Activated CD8-positive, alpha-beta memory T cell treated with anti-CD3 and anti-CD28 coated beads, Interleukin-2, amount 50 U/mL, for 1 hour (primary cell): ENCODE measurements around the gene NCKAP5.

Experiments
- DNase-seq: peaks from one replicate; pipeline ENCODE4 v3.0.0-alpha.2; 2020; ENCODE audit errors: extremely low read depth

Gene NCKAP5

DNA sequence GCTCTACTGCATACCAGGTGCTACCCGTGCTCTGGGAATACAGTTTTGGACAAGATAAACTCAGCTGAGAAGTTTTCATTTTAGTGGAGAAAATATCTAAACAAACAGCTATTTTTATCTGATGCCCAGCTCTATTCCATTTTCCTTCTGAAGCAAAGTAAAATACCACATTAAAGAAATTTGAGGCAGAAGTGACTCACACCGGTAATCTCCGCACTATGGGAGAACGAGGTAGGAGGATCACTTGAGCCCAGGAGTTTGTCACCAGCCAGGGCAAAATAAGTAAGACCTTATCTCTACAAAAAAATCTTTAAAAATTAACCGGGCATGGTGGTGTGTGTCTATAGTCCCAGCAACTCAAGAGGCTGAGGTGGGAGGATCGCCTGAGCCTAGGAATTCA is 482.1 kb downstream of the NCKAP5 start:
- DNase-seq: no peak

DNA sequence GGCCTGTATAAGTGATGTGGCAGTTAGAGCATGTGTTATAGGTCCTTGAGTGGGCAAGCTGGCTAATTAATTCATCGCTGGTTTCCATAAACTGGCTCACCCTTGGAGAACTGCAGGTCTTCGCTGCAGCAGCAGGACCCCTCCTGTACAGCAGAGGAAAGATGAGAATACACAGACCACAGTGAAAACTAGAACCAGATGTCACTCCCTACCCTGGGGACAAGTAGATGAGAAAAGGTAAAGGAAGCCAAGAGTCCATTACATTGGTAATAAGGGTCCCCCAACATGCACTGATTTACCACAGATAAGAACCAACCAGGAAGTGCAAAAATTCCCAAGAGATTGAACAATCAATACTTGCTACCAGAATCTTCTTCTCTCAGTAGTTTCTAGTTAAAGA is 482.6 kb downstream of the NCKAP5 start:
- no peak for DNase-seq

DNA sequence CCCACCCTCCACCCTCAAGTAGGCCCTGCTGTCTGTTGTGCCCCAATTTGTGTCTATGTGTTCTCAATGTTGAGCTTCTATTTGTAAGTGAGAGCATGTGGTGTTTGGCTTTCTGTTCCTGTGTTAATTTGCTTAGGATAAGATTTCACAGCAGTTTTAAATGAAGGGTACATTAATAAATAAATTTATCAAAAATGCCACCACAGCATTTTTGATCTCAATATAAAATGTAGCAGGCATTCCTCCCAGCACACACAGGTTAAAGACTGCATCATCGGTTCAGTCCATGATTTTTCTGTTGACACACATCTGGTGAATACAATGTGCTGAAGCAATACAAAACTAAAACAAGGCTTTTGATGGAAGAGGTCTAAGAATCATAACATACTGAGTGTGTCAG is 486.2 kb downstream of the NCKAP5 start:
- no peak for DNase-seq

DNA sequence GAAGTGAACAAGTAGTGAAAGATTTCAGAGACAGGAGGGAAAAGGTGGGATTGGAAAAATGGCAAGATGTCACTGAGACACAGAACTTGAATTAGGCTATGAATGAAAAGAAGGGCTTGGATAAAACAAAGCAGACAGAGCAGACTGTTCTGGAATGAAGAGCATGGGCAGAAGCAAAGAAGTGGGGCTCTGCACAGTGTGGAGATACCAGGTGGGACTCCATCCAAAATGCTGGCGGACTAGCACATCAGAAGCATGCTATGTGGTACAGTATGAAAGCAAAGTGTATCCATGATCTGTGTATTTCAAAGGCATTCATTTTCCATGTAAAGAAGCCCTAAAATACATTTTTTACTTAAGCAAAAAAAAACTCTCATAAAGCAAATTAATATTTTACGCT is 487.4 kb downstream of the NCKAP5 start:
- no peak for DNase-seq

DNA sequence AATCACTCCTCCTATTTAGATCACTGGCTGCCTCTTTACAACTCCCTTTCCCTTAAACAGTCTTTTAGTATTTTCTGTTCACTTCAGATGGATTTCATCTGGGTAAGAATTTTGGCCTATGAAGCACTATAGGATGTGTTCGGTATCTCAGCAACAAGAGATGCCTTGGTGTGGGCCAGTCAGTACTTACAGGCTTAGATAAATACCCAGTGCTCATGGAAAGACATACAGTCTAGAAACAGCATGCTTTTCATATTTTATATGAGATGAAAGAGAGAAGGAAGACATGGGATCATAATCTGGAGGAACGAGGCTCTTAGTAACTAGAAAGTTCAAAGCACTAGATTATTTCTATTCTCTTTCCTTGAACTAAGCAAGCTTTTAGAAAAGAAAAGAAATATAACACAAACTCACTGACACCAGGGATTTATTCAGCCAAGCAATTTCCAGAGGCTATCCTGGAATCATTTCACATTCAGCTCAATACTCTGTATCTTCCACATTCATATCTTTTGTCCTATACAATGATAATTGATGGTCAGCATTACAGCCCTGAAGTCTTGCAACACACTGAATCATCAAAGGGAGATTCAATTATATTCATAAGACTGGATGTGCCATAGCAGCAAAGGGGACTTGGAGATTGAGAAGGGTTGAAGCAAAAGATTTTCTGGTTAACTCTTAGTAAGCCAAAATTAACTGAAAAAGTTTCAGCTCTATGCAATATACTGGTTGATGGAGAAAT is 489.4 kb downstream of the NCKAP5 start:
- no peak for DNase-seq

DNA sequence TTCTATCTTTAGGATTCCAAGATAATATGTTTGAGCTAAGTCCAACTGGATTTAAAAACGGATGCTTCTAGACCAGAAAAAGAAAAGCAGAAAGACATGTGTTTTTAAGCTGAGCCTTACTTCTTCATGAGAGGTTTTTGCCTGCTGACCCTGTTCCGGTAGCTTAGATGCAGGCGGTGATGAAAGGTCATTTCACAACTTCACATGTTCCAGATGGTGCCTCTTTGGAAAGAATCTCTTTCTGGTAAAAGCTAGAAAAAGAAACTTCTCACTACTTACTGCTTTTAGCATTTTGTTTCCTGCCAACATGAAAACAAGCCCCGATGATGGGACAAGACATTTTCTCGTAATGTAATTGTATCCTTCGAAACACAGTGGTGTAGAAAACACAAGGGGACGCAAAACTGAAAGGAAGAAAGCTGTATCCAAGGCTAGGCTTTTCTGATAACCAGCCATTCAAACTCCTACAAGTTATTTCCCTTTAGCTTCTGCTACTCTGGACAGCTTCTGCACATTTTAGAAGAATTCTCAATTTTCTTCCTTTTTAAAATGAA is 490.9 kb downstream of the NCKAP5 start:
- DNase-seq: no peak

DNA sequence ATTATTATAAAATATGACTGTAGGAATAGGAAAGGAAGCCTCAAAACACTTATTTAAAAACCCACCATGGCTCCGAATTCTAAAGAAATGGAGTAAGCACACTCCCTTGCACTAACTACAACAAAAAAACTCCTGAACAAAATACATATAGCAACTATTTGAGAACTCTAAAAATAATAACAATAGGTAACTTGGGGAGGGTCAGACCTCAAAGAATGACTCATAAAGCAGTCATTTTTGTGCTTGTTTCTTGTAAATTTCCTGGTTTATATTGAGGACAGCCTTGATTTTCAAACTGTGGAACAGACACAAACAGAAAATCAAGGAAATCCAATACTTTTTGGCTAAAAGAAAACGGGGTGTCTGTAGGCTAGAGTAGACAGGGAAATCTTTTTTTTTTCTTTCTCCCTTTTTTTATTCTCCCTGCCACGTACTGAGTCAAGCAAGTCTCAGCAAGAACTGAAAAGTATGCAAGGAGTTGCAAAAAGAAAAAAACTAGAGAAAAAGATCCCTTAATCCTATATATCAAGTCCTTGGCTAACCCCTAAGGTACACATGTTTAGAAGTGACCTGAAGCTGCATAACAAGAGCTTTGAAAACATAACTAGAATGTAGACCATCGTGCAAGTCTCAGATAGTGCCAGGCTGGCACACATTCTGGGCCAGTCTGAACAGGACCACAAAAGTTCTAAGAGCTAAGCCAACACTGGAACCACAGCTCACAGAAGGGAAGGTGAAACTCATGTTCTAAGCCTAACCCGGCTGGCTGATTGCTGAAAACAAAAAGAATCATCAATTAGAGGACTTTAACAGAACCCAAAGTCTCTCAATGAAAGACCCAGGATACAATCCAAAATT is 495.2 kb downstream of the NCKAP5 start:
- DNase-seq: no peak

DNA sequence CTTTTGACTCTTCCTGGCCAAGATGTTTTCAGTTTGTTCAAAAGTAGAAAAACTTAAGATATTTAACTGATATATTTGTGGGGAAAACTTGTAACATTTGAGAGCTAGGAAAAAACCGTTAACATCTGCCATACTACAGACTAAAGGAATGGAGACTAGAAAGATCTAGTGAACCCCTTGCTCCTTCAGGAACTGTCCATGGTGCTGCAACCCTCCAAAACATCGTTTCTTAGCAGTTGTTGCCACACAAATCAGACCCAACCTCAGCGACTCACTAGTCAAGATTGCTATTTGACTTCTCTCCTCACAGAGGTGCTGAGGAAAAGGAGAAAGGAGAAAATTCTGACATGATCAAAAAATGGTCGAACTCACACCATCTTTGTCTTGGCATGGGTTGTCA is 504.5 kb downstream of the NCKAP5 start:
- DNase-seq: no peak

DNA sequence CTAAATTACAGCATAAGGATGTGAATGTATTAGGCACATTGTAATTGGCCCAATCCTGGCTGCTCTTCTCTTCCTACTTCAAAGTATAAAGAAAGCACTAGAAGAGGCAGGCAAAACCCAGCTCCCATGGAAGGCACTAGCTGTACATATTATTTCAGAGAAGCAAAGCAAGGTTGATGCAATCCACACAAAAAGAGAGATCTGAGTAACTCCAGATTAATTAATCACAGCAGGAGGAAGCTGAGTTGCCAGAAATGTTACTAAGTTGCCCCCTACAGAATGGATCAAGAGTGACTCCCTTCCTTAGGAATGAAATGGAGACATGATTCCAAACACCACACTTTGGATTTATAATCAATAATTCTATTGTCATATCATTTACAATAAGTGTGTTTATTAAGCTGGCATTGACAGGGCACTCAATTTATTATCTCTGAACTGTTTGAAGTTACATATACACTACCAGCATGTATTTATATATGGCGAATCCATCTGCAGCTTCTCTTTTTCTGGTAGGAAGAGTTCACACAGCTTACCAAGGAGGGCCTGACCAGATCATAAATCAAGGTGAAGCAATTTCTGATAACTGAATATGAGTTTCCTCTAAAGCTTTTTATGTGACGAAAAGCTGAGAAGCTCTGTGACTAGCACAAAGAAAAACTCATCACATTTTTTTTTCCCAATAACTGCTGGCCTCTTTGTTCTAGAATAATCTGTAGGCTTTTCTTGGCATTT is 505.2 kb downstream of the NCKAP5 start:
- DNase-seq: no peak

DNA sequence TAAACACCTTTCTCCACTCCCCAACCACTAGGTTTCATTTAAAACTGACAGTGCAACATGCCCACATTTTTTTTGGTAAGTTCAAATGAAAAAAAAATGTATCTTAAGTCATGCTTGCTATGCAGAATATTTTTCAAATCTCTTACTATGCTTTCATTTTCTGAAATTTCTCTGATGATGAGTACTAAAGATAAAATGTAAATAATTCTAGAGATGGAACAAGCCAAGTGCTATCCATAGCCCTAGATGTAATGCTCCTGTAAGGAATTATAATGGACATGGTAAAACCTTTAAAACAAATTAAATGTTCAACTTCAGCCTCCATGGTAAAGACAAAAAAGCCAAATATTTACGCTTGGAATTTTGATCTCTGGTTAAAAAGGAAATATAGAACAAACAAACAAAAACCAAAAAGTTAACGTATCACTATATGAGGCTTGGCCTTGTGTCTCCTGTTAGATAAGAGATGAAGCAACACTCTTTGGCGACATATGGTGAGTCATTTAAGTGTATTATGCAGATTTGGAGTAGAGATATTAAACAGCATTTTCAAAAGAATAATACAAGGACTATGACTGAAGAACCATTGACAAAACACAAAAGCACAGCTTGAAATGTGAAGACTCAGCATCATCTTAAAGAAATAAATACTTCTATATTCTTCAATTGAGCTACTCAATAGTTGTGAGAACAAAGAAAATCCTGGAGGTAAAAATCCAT is 506.2 kb downstream of the NCKAP5 start:
- no peak for DNase-seq

DNA sequence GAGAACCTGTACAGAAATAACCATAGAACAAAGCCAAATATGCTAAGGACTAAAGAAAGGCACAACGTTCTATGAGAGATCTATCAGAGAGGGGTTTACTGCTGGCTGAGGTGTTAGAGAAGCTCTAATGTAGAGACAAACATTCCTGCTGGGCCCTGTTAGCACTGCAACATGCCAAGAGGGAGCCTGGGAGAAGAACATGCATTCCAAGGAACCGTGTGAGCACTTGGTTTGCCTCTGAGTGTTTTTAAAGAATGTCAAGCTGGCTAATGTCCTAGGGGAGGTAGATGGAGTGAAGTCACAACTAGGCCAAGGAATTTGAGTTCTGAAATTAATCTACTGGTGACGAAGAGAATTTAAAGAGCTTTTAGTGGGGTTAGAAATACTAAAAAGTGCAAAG is 514.0 kb downstream of the NCKAP5 start:
- DNase-seq: no peak

DNA sequence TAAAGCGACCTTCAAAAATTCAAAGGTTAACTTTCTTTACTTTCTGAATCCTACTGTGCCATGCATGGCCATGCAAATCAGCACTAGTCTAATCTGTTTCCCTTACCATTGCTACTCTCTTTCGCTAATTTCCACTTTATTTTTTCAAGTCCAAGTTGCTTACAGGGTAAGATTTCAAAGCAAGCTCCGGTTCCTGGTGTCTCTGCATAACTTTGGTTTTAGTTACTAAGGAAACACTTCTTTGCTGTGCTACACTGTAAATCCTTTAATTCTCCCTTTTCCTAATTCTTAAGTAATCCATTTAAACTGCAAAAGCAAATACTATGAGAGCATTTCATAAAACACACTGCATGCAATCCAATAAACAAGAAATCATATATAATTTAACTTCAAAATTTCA is 514.7 kb downstream of the NCKAP5 start:
- DNase-seq: no peak

DNA sequence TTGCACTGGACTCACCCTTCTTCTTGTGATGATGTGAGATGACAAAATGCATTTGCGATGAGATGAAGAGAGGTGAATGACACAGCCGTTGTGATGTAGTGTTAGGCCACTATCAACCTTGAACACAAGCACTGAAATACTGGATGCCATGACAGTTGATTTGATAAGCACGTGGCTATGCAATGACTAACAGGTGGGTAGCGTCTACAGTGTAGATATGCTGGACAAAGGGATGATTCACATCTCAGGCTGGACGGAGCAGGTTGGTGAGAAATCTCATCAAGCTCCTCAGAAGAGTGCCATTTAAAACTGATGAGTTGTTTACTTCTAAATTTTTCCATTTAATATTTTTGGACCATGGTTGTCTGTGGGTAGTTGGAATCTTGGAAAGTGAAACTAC is 522.5 kb downstream of the NCKAP5 start:
- no peak for DNase-seq

DNA sequence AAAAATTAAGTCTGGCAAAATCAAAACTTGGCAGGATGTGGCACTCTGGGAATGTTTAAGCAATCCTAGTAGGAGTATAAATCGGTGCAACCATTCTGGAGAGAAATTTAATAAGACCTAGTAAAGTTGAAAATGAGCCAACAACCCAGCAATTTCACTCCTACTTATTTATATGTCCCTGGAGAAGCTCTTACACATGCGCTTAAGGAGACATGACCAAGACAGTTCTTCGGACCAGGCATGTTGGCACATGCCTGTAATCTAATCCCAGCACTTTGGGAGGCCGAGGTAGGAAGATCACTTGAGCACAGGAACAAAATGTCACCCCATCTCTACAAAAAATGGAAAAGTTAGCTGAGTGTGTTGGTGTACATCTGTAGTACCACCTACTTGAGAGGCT is 523.7 kb downstream of the NCKAP5 start:
- DNase-seq: no peak

DNA sequence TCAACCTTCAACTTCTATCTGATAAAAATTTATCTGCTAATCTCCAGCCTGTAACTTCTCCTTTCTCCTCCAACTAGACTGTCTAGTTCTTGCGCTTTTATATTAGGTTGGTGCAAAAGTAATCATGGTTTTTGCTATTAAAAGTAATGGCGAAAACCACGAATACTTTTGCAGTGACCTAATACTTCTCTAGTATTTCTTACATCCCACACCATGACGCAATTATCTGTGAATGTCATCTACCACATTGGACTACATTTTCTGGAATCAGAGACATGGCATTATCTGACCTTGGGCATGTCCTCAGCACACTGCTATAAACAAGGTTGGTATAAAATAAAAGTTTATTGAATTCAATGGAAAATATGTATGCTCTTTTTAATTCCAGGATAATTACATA is 528.1 kb downstream of the NCKAP5 start:
- no peak for DNase-seq

DNA sequence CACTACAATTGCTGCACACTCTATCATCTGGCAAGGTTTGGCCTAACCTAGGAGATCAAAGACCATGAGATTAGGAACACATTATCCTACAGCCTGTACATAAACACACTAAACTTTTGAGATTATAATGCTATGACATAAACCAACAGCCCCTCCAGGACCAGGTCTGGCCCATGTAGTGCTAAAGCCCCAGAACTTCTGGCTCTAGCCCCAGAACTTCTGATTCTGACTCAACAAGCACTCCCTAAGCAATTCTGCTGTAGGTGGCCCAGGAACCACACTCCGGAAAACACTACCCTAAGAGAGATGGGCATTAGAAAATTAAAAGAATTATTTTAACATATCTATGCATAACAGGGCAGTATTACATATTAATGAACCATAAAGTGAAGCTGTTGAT is 528.7 kb downstream of the NCKAP5 start:
- DNase-seq: no peak

DNA sequence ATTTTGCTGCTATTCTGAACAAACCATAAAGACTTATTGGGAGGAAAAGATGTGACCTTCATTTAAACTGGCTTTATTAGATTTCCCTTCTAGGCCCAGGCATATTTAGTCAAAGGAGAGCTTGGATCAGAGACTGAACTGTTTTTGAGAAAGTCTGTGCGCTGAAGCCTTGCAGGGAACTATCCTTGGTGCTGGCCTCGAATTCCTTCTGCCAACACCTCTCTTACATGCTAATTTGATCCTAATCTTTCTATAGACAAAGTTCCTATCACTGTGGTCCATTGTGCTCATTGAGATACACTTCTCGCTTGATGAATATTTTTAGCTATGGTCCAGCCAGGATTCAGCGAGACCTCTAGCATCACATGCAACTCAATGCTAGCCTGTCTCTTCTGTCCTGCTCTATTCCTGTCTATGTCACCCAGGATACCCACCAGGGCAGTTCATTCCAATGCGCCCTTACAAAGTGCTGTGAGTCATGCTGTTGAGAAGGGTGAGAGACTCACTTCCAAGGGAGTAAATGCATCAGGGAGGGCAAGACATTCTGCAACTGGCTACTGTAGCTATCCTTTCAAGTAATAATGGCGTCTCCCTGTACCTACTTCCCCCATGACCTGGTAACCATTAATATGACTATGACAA is 541.6 kb downstream of the NCKAP5 start:
- no peak for DNase-seq

DNA sequence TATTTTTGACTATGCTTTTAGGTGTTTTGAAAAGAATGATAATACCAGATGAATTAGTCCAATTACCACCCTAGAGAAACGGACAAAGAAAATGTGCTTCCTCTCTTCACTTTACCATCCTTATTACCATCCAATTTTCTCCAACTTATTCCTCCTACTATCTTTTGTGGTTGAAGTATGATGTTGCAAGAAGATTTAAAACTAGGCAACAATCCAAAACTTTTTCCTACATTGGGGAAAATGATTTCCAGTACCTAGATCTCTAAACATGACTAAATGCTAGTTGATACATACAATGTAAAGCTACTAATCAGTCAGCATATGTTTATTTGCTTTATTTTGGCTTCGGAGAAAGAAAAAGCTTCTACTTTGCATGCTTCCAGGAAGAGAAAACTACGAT is 543.3 kb downstream of the NCKAP5 start:
- no peak for DNase-seq

DNA sequence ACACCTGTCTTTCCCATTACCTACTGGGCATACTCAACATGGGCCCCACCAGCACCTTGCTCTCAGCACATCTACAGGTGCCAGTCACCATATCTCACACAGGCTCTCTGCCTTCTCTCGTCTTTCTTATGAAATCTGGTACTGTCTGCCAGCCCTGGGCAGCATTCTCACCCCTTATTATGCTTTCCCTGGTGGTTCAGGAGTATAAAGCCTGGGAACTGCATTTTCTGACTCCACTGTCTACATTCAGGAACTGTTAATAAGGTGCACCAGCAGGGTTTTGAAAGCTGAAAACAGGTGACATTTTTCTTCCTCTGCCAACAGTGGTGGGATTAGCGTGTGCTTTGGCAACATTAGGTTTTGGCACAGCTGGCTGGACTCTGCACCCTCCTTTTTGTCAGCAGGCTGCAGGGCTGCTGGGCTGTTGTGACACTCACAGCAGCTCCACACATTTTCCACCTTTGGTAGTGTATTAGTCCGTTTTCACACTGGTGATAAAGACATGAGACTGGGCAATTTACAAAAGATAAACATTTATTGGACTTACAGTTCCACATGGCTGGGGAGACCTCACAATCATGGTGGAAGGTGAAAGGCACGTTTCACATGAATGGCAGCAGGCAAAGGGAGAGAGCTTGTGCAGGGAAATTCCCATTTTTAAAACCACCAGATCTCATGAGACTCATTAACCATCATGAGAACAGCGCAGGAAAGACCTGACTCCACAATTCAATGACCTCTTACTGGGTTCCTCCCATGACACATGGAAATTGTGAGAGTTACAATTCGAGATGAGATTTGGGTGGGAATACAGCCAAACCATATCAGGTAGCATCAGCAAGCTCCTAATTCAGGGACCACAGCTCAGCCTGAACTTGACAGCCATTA is 555.2 kb downstream of the NCKAP5 start:
- DNase-seq: no peak

DNA sequence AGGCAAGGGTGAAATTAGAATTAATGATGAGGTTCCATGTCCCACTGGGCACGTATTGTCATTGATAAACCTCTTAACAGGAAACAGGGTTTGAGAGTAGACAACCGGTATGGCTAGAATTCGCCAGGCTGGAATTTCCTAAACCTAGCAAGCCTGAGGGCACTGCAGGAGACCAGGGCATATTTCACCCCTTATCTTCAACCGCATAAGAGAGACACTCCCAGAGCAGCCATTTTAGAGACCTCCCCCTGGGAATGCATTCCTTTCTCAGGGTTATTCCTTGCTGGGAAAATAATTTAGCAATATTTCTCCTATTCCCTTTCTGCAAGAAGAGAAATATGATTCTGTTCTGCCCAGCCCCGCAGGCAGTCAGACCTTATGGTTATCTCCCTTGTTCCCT is 563.6 kb downstream of the NCKAP5 start:
- DNase-seq: no peak
